LNCaP clone FGC (cell line): ENCODE results near the gene MBNL1.

Source experiments
- DNase-seq: peaks from one replicate; pipeline ENCODE4 v3.0.0-alpha.2; 2011; ENCODE audit warnings: low read depth
- H3K4me3 ChIP-seq: 2 replicates; pipeline ENCODE4 v1.5.1; 2011; ENCODE audit warnings: mild to moderate bottlenecking, low read depth, low read length, control low read depth
- TF ChIP-seq, protein P1 (sequence below): IDR thresholded peaks from 2 replicates; pipeline ENCODE4 v1.5.1; 2012; ENCODE audit warnings: mild to moderate bottlenecking; ENCODE audit not compliant: control insufficient read depth, insufficient read depth; ENCODE audit errors: extremely low read depth

Gene MBNL1

DNA sequence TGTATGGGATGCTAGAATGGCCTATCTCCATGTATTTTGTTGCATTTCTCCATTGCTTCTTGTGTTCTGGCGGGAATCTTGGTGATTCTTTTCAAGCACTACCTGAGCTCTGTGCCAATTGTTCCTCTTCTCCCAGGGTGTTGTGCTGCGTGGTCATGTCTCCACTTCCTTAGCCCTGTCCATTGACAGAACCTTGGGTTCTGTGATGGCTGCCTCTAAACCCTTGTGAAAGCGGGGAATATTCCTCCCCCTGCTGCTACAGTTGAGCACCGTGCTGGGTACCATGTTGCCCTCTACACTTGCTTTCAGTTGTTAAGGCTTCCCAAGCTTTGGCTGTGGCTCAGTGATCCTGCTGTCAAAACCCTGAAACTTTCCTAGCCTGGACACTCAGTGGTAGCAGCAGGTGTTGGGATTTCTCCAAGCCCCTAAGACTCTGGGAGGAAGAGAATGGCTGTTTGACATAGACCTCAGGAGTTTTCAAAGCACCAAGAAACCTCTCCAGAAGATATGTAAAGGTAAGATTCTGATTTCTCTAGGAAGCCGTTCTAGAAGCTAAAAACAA is 69.5 kb downstream of the MBNL1 start:
- TF ChIP-seq, protein P1, sequence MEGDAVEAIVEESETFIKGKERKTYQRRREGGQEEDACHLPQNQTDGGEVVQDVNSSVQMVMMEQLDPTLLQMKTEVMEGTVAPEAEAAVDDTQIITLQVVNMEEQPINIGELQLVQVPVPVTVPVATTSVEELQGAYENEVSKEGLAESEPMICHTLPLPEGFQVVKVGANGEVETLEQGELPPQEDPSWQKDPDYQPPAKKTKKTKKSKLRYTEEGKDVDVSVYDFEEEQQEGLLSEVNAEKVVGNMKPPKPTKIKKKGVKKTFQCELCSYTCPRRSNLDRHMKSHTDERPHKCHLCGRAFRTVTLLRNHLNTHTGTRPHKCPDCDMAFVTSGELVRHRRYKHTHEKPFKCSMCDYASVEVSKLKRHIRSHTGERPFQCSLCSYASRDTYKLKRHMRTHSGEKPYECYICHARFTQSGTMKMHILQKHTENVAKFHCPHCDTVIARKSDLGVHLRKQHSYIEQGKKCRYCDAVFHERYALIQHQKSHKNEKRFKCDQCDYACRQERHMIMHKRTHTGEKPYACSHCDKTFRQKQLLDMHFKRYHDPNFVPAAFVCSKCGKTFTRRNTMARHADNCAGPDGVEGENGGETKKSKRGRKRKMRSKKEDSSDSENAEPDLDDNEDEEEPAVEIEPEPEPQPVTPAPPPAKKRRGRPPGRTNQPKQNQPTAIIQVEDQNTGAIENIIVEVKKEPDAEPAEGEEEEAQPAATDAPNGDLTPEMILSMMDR: no peak
- no peak for DNase-seq
- no peak overlapping the region for H3K4me3 ChIP-seq

DNA sequence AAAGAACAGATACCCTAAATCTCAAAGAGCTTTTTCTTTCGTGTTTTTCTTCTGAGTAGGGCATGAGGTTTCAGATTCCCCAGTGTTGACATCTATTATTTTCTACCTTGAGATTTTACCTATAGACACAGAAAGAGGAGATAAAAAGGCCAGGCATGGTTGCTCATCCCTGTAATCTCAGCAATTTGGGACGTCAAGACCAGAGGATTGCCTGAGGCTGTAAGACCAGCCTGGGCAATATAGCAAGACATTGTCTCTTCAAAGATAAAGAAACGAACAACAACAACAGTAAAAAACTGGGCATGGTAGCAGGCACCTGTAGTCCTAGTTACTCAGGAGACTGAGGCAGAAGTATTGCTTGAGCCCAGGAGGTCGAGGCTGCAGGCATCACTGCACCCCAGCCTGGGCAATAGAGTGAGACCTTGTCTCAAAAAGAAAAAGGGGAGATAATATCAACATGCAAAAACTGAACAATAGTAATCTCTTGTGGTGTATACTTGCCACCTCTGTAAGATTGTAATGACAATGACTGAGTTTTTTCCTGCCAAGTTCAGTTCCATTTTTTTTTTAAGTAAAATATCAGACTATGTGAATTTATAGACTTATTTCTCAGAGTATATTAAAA is 71.3 kb downstream of the MBNL1 start:
- TF ChIP-seq, protein P1: no peak
- no peak for DNase-seq
- no peak overlapping the region for H3K4me3 ChIP-seq

DNA sequence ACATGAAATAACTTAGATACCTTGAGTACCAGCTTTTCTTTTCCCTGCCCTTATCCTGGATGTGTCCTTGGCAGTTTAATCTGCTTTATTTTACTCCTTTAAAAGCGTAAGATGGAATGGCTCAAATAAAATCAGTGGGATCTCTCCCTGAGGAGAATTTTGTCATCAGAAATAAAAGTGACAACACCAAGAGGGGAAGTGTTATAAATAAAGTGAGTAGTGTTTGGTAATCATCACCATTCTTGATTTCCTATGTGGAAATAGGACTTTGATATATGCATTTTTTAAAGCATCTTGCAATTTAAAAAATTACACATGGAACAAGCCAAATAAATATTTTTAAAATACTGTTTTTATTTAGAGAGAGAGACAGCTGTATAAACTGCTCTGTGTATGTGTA is 76.5 kb downstream of the MBNL1 start:
- no peak overlapping the region for H3K4me3 ChIP-seq
- TF ChIP-seq, protein P1: no peak
- DNase-seq: no peak

DNA sequence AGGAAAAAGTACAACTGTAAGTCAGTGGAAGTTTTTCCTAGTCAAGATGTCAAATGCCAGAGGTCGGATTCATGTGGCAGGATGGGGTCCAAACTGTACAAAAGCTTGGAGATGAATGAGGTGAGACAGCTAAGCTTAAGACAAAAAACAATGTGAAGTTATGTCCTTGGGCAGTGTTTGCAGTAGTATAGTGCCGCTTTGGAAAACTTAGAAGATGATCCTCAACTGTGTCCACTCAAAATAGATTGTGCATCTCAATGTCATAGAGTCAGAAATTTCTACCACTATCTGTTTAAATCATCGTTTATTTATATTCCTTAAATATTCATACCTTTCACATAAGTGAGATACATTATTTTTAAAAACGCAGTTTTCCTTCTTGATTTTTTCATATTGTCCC is 77.3 kb downstream of the MBNL1 start:
- no peak for DNase-seq
- TF ChIP-seq, protein P1: no peak
- H3K4me3 ChIP-seq: no peak overlapping the region

DNA sequence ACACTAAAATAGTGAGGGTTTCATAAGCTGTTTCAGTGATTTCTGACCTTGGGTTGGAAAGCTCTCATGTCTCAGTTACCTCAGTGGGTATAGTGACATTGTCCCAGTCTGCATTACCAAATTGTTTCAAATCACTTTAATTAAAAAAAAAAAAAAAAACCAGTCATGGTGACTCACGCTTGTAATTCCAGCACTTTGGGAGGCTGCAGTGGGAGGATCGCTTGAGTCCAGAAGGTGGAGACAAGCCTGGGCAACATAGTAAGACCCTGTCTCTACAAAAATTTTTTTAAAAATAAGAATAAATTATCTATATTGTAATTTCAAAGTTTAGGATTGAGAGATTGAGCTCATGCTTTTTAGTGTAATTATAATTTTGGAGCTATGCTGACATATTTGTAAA is 78.0 kb downstream of the MBNL1 start:
- no peak overlapping the region for H3K4me3 ChIP-seq
- TF ChIP-seq, protein P1: no peak
- DNase-seq: no peak

DNA sequence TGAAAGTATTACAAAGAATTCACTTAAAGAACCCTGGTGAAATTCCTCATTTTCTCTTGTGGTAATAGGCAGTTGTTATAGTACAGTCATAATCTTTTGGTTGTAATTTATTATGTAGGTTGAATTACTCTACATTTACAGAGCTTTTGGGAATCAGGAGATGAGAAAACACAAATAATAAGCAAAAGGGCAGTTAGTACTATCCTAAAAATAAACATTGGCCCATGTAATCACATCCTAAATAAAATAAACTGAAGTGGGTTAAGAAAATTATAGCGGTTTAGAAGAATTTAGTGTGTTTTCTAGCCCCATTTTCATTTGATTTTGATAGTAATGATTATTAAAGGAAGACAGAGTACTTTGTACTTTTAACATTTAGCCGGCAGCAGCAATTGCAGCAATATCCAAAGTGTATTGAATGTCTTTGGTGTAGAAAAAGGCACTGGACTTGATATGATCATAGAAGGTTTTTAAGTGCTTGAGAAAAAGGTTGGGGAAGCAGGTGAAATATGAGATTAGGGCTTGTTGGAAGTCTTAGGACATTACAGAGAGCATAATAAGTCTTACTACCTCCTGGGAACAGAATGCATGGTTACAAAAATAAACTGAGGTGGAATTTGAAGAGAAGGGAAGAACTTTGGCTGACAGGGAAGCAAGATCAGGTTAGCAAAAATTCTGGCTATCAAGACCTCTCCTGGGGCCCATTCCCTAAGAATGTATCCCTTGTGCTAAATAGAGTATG is 79.9 kb downstream of the MBNL1 start:
- TF ChIP-seq, protein P1: no peak
- no peak overlapping the region for H3K4me3 ChIP-seq
- no peak for DNase-seq
